Measurements from ENCODE around the gene GMIP.

Gene GMIP

DNA sequence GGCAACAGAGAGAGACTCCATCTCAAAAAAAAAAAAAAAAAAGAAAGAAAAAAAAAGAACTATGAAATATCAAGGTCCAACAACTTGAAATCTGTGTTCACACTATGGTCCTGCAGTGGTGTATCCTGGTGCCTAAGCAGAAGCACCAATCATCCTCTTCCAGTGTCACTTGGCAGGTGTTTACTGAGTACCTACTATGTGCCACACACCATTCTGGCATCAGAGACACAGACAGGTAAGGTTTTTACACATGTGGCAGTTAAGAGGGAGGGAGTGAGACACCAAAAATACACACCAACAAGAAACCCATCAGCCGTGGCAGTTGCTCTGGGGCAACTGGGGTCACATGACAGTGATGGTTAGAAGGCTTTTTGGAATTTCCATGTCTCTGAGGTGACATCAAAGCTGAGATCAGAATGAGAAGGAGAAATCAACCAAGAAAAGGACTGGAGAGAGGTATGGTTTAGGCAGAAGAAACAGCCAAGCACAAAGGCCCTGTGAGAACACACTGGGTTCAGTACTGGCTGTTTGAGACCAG is 42.6 kb downstream of the GMIP start:
- DNase-seq (ENCODE audit: low spot score), result no peak
- TF ChIP-seq, protein P1, sequence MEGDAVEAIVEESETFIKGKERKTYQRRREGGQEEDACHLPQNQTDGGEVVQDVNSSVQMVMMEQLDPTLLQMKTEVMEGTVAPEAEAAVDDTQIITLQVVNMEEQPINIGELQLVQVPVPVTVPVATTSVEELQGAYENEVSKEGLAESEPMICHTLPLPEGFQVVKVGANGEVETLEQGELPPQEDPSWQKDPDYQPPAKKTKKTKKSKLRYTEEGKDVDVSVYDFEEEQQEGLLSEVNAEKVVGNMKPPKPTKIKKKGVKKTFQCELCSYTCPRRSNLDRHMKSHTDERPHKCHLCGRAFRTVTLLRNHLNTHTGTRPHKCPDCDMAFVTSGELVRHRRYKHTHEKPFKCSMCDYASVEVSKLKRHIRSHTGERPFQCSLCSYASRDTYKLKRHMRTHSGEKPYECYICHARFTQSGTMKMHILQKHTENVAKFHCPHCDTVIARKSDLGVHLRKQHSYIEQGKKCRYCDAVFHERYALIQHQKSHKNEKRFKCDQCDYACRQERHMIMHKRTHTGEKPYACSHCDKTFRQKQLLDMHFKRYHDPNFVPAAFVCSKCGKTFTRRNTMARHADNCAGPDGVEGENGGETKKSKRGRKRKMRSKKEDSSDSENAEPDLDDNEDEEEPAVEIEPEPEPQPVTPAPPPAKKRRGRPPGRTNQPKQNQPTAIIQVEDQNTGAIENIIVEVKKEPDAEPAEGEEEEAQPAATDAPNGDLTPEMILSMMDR (IDR thresholded peaks at IDR 0.05; ENCODE audit: extremely low read depth, missing control alignments), result no peak

DNA sequence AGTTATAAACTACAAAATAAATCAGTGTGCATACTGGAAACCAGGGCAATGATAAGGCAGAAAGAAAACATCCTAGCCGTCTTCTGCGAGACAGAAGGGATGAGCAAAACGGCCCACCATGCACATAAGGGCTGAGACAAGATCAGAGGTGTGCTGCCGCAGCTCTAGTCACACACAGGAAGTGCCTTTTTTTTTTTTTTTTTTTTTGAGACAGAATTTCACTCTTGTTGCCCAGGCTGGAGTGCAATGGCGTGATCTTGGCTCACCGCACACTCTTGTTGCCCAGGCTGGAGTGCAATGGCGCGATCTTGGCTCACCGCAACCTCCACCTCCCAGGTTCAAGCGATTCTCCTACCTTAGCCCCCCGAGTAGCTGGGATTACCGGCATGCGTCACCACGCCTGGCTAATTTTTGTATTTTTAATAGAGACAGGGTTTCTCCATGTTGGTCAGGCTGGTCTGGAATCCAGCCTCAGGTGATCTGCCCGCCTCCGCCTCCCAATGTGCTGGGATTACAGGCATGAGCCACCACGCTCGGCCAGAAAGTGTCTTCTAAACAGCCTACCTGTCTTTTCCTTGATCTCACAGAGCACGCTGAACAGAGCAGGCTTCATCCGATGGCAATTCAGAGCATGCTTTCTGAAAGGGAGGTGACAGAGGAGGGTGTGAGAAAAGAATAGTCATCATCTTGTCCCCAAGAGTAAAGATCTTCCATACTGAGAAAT is 44.6 kb downstream of the GMIP start:
- DNase-seq (ENCODE audit: low spot score), result peak; percentile 44

DNA sequence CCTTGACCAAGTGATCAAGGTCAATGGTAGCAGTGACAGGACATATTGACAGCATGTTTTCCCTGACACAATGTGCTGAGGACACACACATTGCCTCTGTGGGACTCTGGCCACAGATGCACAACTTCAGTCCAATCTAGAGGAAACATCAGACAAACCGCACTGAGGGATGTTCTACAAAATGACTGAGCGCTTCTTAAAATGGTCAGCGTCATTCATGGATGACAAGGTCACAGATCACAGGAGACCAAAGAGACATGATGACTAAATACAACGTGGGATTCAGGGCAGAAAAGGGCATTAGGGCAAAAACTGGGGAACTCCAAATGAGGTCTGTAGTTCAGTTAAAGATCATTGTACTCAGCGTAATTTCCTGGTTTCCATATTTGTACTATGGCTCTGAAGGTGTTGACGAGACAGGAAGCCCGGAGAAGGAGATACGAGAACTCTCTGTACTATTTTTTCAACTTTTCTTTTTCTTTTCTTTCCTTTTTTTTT is 45.6 kb downstream of the GMIP start:
- TF ChIP-seq, protein P1 (IDR thresholded peaks at IDR 0.05; ENCODE audit: extremely low read depth, missing control alignments), result no peak
- peak; percentile 69 for DNase-seq (ENCODE audit: low spot score)

DNA sequence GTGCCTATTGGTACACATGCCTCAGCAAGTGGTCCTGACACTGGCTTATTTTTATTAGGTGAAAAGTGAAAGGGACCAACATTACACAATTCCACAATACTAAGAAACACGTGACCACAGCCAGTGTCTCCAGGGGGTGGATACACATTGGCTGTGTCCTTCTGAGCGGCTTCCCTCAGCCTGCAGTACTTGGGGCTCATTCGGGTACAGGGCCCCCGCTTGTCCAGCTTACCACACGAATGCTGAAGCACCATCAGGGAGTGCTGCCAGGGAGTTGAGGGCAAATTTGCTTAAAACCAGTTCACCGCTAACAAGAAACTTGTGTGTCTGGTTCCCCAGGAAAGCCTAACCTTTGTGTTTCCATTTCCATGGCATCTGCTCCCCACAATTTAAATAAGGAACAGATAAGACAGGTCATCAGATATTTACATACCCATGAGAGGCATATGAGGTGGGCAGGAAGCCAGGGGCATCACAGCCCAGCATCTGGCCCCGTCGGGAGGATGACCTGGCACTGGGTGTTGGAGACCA is 48.2 kb downstream of the GMIP start:
- TF ChIP-seq, protein P1 (IDR thresholded peaks at IDR 0.05; ENCODE audit: extremely low read depth, missing control alignments), result no peak

DNA sequence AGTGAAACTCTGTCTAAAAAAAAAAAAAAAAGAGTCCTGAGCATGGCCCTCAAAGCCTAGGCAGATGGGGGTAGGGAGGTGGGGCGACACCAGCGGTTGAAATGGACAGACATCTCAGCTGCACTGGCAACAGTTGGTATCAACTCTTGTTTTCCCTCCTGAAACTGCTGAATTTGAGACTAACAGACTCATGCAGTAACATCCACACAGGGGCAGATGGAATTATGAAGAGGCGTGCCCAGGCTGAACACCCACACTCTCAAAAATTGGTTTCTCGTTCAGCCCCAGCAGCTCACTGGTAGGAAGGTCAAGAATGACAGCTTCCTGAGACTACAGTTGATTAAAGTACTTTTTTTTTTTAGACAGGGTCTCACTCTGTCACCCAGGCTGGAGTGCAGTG is 49.1 kb downstream of the GMIP start:
- TF ChIP-seq, protein P1 (IDR thresholded peaks at IDR 0.05; ENCODE audit: extremely low read depth, missing control alignments), result no peak

More for the DNA sequence above, 48.2 kb downstream of the GMIP start:
- no peak for DNase-seq (ENCODE audit: low spot score)

DNA sequence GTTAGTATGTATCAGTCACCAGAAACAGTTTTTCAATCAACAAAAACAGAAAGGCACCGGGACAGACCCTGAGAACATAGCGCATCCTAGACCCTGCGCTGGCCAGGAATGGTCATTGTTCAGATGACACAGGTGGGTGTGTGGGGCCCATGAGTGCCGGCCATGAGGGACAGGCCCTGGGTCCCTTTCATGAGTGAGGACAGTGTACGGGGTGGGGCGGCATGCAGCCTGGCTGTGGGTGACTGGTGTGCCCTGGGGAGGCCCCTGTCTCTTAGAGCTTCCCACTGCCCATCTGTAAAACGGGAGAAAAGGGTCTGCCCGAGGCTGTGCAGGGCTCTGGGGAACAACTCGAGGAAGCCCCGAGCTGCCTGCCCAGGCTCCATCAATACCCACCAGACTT is 50.8 kb downstream of the GMIP start:
- TF ChIP-seq, protein P1 (IDR thresholded peaks at IDR 0.05; ENCODE audit: extremely low read depth, missing control alignments), result no peak
- no peak for DNase-seq (ENCODE audit: low spot score)

More for the DNA sequence above, 49.1 kb downstream of the GMIP start:
- DNase-seq (ENCODE audit: low spot score), result no peak

DNA sequence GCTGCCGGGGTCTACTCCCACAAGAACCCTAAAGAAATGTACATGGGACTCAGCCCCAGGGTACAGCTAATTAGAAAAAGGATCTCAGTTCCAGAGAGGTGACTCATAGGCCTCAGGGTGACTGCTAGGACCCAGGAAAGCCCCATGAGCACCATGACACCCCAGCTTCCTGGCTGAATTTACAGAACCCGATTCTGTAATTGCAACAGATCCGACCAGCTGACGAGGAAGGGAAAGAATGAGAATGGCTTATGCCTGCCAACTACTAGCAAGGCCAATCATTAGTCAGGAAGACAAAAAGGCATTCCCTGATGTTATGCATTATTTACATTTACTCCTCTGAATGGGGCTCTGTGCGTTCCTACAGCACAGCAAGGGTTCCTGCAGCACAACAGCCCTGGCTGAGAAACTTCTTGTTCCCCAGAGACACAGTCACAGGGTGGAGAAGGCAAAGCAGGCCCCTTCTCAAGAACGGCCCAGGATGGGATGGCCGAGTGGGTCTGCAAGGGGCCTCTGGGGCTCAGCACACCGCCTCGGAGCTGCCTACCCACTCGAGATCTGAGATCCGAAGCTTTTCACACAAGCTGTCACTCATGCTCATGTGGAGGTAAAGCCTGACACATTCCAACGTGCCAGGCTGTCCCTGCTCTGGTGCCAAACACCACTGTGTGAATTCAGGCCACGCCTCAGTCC is 52.2 kb downstream of the GMIP start:
- DNase-seq (ENCODE audit: low spot score), result peak; percentile 79

More for the DNA sequence above, 52.2 kb downstream of the GMIP start:
- TF ChIP-seq, protein P1 (IDR thresholded peaks at IDR 0.05; ENCODE audit: extremely low read depth, missing control alignments), result no peak
